ENCODE results near the gene GMPR2. TPM values are rescaled to one million over a fixed set of nuclear protein-coding genes. Genes with fewer than 3 reads are reported as not detected.

Gene GMPR2
- total RNA-seq, 1 donor from 2014 or later: 98.4 TPM

DNA sequence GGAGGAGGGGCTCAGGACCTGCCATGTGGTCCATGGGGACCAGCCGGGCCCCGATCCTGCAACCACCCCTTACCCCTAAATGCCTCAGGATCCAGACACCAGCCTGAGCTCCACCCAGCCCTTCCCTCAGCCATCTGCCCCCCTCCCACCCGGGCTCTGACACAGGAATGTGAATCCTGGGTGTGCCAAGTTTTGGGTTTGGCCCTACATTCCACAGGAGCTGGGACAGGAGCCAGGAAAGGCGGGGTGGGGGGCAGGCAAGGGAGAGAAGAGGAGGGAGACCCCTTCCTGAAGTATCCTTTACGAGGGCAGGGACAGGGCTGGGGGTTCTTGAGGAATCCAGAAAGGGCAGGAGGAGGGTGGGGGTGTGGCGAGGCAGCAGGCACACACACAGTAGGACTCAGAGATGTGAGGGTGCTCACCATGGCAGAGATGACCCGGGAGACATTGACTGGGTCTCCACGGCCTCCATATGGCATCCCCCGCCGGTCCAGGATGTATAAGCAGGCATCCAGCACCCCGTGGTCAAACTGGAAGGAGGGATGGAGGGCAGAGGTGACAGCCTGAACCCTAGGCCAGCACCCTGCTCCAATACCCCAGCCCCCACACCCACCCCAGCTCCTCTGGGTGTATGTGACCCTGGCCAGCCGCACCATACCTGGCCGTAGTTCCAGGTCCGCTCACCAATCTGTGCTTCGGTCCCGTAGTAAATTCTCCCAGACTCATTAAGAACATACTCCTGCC, 26.7 kb downstream of the GMPR2 start:
- Histone ChIP-seq H4K20me1 (ENCODE audit: low read depth) (no peaks in the 10 kb centered on the region), H3K4me2 (no peak overlapping the region), H3K9me3 (ENCODE audit: low read depth) (no peaks in the 10 kb centered on the region), H3F3A (ENCODE audit: low read depth) (no peaks in the 10 kb centered on the region), H2AFZ (replicated peaks) (no peak overlapping the region), H3K27ac (no peak overlapping the region), H3K27me3 (no peaks in the 10 kb centered on the region), H3K79me2 (ENCODE audit: low read depth) (no peaks in the 10 kb centered on the region), H3K36me3 (no peaks in the 10 kb centered on the region), H3K4me3 (no peak overlapping the region), H3K4me1 (no peaks in the 10 kb centered on the region), H3K9ac (no peak overlapping the region)
- Mint-ChIP-seq H3K36me3 (no peaks in the 10 kb centered on the region), H3K27me3 (ENCODE audit: insufficient read depth, low read depth) (peaks cover 2% of the 10 kb centered on the region), H3K9me3 (no peaks in the 10 kb centered on the region), H3K4me3 (no peak overlapping the region), H3K4me1 (no peaks in the 10 kb centered on the region), H3K27ac (no peak overlapping the region)
- TF ChIP-seq EZH2phosphoT487 (IDR thresholded peaks at IDR 0.05): no peak
- TF ChIP-seq, protein P1, sequence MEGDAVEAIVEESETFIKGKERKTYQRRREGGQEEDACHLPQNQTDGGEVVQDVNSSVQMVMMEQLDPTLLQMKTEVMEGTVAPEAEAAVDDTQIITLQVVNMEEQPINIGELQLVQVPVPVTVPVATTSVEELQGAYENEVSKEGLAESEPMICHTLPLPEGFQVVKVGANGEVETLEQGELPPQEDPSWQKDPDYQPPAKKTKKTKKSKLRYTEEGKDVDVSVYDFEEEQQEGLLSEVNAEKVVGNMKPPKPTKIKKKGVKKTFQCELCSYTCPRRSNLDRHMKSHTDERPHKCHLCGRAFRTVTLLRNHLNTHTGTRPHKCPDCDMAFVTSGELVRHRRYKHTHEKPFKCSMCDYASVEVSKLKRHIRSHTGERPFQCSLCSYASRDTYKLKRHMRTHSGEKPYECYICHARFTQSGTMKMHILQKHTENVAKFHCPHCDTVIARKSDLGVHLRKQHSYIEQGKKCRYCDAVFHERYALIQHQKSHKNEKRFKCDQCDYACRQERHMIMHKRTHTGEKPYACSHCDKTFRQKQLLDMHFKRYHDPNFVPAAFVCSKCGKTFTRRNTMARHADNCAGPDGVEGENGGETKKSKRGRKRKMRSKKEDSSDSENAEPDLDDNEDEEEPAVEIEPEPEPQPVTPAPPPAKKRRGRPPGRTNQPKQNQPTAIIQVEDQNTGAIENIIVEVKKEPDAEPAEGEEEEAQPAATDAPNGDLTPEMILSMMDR (IDR thresholded peaks at IDR 0.05): no peak
- TF ChIP-seq EZH2 (IDR thresholded peaks at IDR 0.05): no peak
- no peak for DNase-seq (ENCODE audit: low spot score)

DNA sequence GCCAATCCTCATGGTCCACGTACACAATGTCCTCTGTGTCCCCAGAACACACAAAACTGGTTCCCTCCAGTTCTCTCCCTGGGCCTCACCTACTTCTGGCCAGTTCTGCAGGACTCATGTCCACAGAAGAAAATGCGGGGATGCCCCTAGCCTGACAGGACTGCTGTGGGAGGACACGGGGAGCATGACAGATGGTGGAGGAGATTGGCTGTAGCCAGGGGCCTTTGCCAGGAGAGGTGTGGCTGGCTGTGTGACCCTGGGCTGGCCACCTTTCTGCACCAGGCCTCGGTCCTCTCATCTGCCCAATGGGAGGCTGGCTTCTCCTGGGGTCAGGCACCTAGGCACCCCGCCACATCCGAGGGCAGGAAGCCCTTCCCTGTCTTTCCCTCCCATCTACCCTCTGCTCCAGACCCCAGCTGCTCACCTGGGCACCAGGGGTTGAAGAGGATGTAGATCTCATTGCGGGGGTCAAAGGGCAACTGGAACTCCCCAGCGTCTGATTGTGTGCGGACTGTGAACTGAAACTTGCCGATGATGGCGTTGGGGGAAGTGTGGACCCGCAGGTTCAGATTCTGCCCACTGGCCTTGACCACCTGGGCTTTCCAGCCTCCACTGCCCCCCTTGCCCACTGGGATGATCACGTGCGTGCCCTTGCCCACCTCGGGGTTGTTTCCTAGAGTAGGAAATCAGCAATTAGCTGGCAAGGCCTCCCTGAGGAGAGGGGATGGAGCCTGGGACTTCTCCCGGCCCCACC, 27.5 kb downstream of the GMPR2 start:
- no peak overlapping the region for H3K27ac Mint-ChIP-seq
- Histone ChIP-seq H3K4me1 (no peaks in the 10 kb centered on the region), H3F3A (ENCODE audit: low read depth) (no peaks in the 10 kb centered on the region), H3K79me2 (ENCODE audit: low read depth) (no peaks in the 10 kb centered on the region), H2AFZ (replicated peaks) (no peak overlapping the region), H4K20me1 (ENCODE audit: low read depth) (no peaks in the 10 kb centered on the region), H3K27me3 (no peaks in the 10 kb centered on the region), H3K9me3 (ENCODE audit: low read depth) (no peaks in the 10 kb centered on the region), H3K9ac (peak overlapping the region; percentile 13), H3K36me3 (no peaks in the 10 kb centered on the region), H3K4me3 (no peak overlapping the region), H3K4me2 (no peak overlapping the region), H3K27ac (no peak overlapping the region)
- TF ChIP-seq, protein P1 (IDR thresholded peaks at IDR 0.05): no peak
- TF ChIP-seq EZH2 (IDR thresholded peaks at IDR 0.05) (no peak), EZH2phosphoT487 (IDR thresholded peaks at IDR 0.05) (no peak)
- H3K4me3 Mint-ChIP-seq: no peak overlapping the region
- H3K36me3 Mint-ChIP-seq: no peaks in the 10 kb centered on the region
- no peaks in the 10 kb centered on the region for H3K9me3 Mint-ChIP-seq
- DNase-seq (ENCODE audit: low spot score): no peak
- H3K4me1 Mint-ChIP-seq: no peaks in the 10 kb centered on the region
- peaks cover 2% of the 10 kb centered on the region for H3K27me3 Mint-ChIP-seq (ENCODE audit: insufficient read depth, low read depth)

DNA sequence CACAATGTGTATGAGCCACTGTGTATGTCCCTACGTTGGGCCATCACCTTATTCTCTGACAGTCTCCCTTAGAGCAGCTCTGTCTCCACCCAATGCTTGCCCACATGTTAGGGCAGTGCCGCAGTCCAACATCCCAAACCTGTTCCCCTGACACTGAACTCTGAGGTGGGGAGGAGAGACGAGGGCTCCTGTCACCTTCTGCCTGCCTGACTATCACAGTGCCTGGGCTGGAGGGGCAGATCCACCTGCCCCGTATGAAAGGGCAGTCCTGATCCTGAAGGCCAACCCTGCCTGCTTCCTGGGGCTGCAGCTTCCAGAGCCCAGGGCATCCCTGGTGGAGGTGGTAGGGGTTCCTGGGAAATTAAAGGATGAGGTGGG, 28.0 kb downstream of the GMPR2 start:
- no peaks in the 10 kb centered on the region for H3K4me1 ChIP-seq
- no peak for DNase-seq (ENCODE audit: low spot score)
- TF ChIP-seq, protein P1 (IDR thresholded peaks at IDR 0.05): no peak
- TF ChIP-seq EZH2 (IDR thresholded peaks at IDR 0.05) (no peak), EZH2phosphoT487 (IDR thresholded peaks at IDR 0.05) (no peak)
- H3K4me3 Mint-ChIP-seq: no peak overlapping the region
- no peaks in the 10 kb centered on the region for H3K36me3 ChIP-seq
- H3K4me2 ChIP-seq: no peak overlapping the region
- H3K4me1 Mint-ChIP-seq: no peaks in the 10 kb centered on the region
- no peak overlapping the region for H3K27ac Mint-ChIP-seq
- no peak overlapping the region for H3K27ac ChIP-seq
- peak overlapping the region; percentile 13 for H3K9ac ChIP-seq
- no peak overlapping the region for H2AFZ ChIP-seq (replicated peaks)
- no peaks in the 10 kb centered on the region for H3K9me3 Mint-ChIP-seq
- no peaks in the 10 kb centered on the region for H3F3A ChIP-seq (ENCODE audit: low read depth)
- H3K36me3 Mint-ChIP-seq: no peaks in the 10 kb centered on the region
- H3K27me3 ChIP-seq: no peaks in the 10 kb centered on the region
- no peaks in the 10 kb centered on the region for H3K79me2 ChIP-seq (ENCODE audit: low read depth)
- no peaks in the 10 kb centered on the region for H3K9me3 ChIP-seq (ENCODE audit: low read depth)
- H3K4me3 ChIP-seq: no peak overlapping the region
- peaks cover 2% of the 10 kb centered on the region for H3K27me3 Mint-ChIP-seq (ENCODE audit: insufficient read depth, low read depth)
- no peaks in the 10 kb centered on the region for H4K20me1 ChIP-seq (ENCODE audit: low read depth)
